ENCODE results near the gene OR51B4. TPM values are rescaled to one million over a fixed set of nuclear protein-coding genes. Genes with fewer than 3 reads are reported as not detected.

Gene OR51B4
- total RNA-seq, 1 experiment from 2014 or later: not detected

DNA sequence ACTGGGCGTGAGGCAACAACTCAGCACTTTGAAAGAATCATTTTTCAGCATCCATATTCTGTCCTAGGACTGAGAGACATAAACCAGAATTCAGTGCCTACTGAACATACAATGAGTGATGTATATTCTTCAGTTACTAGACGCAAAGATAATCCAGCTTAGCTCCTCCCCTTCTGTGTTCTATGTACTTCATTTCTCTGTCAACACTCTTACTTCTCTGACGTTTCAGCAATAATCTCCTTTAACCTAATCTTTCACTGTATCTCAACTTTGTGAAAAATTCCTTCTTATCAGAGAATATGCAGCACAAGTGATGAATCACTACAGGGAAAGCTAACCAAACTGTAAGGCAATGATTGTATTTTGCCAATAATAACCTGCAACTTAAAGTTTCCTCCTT is 44.1 kb upstream of the OR51B4 start:
- H3K4me1 Mint-ChIP-seq: peaks cover 15 to 17% of the 10 kb centered on the region in 2 experiments
- TF ChIP-seq, protein P1, sequence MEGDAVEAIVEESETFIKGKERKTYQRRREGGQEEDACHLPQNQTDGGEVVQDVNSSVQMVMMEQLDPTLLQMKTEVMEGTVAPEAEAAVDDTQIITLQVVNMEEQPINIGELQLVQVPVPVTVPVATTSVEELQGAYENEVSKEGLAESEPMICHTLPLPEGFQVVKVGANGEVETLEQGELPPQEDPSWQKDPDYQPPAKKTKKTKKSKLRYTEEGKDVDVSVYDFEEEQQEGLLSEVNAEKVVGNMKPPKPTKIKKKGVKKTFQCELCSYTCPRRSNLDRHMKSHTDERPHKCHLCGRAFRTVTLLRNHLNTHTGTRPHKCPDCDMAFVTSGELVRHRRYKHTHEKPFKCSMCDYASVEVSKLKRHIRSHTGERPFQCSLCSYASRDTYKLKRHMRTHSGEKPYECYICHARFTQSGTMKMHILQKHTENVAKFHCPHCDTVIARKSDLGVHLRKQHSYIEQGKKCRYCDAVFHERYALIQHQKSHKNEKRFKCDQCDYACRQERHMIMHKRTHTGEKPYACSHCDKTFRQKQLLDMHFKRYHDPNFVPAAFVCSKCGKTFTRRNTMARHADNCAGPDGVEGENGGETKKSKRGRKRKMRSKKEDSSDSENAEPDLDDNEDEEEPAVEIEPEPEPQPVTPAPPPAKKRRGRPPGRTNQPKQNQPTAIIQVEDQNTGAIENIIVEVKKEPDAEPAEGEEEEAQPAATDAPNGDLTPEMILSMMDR (conservative IDR thresholded peaks at IDR 0.05): no peak
- Histone ChIP-seq H3K9me3 (ENCODE audit: control insufficient read depth, low read depth, low read length) (no peaks in the 10 kb centered on the region), H3K9ac (ENCODE audit: extremely low read depth, insufficient read length, low read length) (no peak overlapping the region), H4K20me1 (ENCODE audit: control insufficient read depth, insufficient read depth, insufficient read length) (no peaks in the 10 kb centered on the region), H2BK5ac (ENCODE audit: insufficient read length, low read length) (no peak overlapping the region), H3T11ph (ENCODE audit: low read length) (no peak overlapping the region), H3K4me1 (ENCODE audit: insufficient read depth, low read length) (peaks cover 7% of the 10 kb centered on the region; the same call in 1 of the 2 replicates), H2AFZ (ENCODE audit: low read length) (no peak overlapping the region), H3K79me2 (ENCODE audit: insufficient read depth, low read length) (no peaks in the 10 kb centered on the region), H4K91ac (ENCODE audit: insufficient read length, low read depth, low read length) (no peak overlapping the region), H2AK5ac (ENCODE audit: insufficient read length, low read length) (no peak overlapping the region), H4K5ac (ENCODE audit: insufficient read length, low read depth, low read length) (no peak overlapping the region), H3K23ac (ENCODE audit: insufficient read length, low read depth, low read length) (no peak overlapping the region), H3K4ac (ENCODE audit: low read depth, low read length) (no peak overlapping the region), H4K8ac (replicated peaks; ENCODE audit: insufficient read length, low read depth, low read length) (no peak overlapping the region), H3K23me2 (ENCODE audit: insufficient read length, low read depth, low read length, poor library complexity, severe bottlenecking) (no peaks in the 10 kb centered on the region), H3K14ac (ENCODE audit: insufficient read depth, low read length) (no peak overlapping the region), H2BK120ac (ENCODE audit: low read depth, low read length, poor library complexity, severe bottlenecking) (no peak overlapping the region), H3K18ac (ENCODE audit: insufficient read length, low read depth, low read length) (no peak overlapping the region), H3K4me2 (ENCODE audit: insufficient read depth, insufficient read length, low read length) (no peak overlapping the region), H2BK12ac (ENCODE audit: insufficient read length, low read depth, low read length) (no peak overlapping the region), H3K27ac (ENCODE audit: insufficient read length, low read depth, low read length) (no peak overlapping the region), H2BK20ac (ENCODE audit: low read depth, low read length, poor library complexity, severe bottlenecking) (no peak overlapping the region), H3K27me3 (ENCODE audit: insufficient read depth, low read length) (no peaks in the 10 kb centered on the region), H3K79me1 (ENCODE audit: insufficient read depth, low read depth, low read length, poor library complexity, severe bottlenecking) (no peaks in the 10 kb centered on the region), H3K56ac (ENCODE audit: insufficient read length, low read depth, low read length) (no peak overlapping the region), H2BK15ac (ENCODE audit: low read depth, low read length) (no peak overlapping the region)
- no peaks in the 10 kb centered on the region for H3K36me3 Mint-ChIP-seq (ENCODE audit: insufficient read depth in 1 of 3, low read depth in 3 of 3)
- H3K27ac Mint-ChIP-seq: no peak overlapping the region
- H3K4me3 Mint-ChIP-seq: no peak overlapping the region
- no peak for DNase-seq
- H3K27me3 Mint-ChIP-seq (ENCODE audit: low read depth): no peaks in the 10 kb centered on the region
- no CpG with 5 or more reads among the region's 3 CpGs for WGBS (ENCODE audit: extremely low coverage, insufficient read length, low lambda C conversion rate)
- no peaks in the 10 kb centered on the region for H3K9me3 Mint-ChIP-seq

All from H9 (cell line).